GM19025 (cell line): ENCODE data around the gene GRB14.
"Not testable (repeated sequence)": the region's sequence is repeated elsewhere in the genome, so short reads cannot be mapped to it uniquely, and the experiment has no call there.

Experiments
- ATAC-seq: cut with Tn5 transposase; IDR thresholded peaks from one replicate; pipeline ENCODE4 v1.9.1; 2021; ENCODE audit warnings: mild to moderate bottlenecking, low read depth, moderate library complexity; ENCODE audit not compliant: unreplicated experiment

Gene GRB14

DNA sequence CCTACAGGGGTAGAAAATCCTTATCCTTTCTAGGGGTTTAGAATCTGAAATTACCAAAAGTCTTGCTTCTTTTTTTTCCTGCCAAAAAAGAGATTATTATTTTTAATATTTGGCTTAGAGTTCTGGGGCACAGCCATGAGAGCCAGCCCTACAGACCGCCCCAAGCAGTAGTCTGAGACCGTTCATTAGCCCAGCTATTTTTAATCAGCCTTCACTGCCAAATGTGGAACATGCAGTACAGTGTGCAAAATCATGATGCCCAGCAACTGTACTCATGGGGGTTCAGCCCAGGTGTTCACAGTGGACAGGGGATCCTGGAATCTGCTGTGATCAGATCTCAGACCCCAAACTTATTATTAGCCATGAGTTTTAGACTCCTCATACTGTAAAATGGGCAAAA lies 60.4 kb downstream of the GRB14 start:
- no peak for ATAC-seq

DNA sequence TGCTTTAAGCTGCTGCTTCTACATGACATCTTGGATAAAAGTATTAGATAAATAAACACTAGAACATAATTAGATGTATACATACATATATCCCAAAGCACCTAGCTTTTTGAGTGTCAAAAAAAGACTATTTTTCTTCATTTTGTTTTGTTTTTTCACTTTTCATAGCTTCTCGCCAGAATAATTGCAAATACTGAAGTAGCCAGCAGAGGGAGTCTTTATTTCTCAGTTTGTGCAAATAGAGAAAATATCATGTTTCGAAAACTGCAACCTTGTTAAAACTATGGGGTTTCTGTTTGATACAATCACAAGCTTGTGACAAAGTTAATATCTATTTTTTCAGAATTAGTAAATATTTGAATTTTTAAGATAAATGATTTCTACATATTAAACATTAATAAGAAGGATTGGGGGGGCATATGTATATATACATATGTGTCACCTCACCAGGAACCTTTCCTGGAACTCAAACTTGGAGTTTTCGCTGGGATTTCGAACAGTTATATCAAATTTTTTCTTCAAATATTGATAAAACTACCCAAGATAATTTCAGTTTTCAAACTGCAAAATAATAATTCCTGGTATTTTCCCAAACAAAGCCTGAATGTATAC lies 61.0 kb downstream of the GRB14 start:
- no peak for ATAC-seq

DNA sequence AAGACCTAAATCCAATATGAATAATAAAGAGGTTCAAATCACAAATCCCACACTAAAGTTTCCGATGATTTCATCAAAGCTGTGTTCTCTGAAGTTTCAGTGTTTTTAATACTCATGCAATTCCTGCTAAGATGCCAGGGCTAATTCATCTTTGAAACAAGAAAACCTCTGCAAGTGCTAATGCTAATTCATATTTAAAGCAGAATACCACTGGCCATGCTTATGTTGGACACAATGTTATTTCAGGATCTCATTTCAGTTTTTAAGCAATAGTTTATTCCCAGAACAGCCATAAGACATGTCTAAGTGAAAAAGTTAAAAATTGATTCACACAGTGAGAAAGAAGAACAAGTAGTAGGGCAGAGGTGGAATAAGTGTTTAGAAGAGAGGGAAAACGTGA lies 62.8 kb downstream of the GRB14 start:
- ATAC-seq, result no peak

DNA sequence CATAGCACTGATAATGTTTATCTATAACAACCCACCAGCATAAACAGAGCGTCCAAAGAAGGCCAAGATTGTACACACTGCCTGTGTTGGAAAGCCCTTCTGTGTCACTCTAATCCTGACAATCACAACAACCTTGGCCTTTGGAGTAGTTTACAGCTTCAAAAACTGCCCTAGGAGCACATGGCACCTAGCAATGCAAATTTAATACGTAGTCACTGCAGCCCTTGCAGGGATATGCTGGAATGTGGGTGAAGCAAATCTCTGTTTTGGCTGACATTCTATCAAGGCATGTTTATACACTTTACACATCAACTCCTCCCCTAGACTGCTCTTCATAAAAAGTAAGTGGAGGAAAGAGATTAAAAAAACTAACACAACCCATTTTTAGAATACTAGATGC lies 66.8 kb downstream of the GRB14 start:
- no peak for ATAC-seq

DNA sequence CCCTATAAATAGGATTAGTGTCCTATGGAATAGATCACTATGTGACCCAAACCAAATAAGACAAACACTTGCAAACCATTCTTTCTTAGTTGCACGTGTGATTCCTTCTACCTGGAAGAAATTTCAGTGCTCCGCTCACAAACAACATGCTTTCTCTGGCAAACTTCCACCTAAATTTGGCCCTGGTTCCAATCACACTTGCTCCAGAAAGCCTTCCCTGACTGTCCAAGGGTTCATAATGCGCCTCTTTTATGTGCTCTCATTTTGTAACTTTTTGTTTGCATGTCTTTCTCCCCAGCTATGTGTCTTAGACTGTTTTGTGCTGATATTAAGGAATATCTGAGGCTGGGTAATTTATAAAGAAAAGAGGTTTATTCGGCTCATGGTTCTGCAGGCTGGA lies 69.8 kb downstream of the GRB14 start:
- ATAC-seq, result no peak

DNA sequence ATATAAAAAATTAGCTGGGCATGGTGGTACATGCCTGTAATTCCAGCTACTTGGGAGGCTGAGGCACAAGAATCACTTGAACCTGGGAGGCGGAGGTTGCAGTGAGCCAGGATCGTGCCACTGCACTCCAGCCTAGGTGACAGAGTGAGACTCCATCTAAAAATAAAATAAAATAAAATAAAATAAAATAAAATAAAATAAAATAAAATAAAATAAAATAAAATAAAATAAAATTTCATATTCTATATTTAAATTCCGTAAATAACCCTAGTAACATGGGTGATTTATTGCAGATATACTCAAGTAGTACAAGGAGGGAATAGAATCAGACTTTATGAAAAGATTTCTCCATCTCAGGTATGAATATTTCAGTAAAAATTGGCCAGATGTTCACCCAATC lies 71.6 kb downstream of the GRB14 start:
- ATAC-seq, result not testable (repeated sequence)

DNA sequence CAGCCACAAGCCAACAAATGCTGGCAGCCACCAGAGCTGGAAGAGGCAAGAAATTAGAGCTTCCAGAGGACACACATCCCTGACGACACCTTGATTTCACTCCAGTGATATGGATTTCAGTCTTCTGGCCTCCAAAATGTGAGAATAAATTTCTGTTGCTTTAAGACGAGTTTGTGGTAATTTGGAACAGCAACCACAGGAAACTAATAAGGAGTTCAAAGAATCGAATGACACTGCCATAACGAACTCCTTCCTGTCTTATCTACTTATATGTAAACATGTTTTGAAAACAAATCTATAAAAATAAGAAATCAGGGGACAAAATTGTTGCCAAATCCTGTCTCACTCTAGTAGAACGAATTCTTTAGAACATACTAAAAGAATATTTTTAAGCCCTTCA lies 75.8 kb downstream of the GRB14 start:
- no peak for ATAC-seq

DNA sequence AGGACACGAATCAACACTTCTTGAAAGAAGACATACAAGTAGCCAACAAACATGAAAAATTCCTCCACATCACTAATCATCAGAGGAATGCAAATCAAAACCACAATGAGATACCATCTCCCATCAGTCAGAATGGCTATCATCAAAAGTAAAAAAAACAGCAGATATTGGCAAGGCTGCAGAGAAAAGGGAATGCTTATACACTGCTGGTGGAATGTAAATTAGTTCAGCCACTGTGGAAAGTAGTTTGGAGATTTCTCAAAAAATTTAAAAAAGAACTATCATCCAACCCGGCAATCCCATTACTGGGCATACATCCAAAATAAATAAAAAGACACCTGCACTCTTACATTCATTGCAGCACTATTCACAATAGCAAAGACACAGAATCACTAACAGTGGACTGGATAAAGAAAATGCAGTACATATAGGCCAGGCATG lies 78.7 kb downstream of the GRB14 start:
- ATAC-seq, result no peak

DNA sequence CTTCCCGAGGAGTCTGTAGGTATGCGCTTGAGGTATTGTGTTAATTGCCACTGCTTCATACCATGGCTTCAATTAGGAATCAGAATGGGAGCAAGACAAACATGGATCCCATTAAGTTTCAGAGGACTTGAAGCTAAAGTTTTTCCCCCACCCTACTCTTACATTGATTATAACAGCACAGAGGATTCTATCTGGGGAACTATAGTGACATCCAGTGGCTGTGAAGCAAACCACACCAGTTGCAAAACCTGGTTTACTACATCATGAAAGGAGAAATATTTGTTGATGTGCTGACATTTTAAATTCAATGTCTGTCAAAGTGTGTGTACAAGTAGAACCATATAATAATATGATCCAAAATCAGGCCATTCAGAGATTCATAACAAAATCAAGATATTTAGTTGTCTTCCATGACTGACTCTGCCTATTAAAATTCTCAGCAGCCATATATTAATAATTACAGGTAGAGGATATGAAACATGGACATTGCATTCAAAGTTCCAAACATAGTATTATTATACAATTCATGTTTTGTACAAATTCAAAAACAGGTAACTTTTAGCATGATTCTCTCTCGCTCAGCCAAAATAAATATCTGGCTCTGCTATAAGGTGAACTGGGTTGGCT lies 82.9 kb downstream of the GRB14 start:
- peak; percentile 55 for ATAC-seq

DNA sequence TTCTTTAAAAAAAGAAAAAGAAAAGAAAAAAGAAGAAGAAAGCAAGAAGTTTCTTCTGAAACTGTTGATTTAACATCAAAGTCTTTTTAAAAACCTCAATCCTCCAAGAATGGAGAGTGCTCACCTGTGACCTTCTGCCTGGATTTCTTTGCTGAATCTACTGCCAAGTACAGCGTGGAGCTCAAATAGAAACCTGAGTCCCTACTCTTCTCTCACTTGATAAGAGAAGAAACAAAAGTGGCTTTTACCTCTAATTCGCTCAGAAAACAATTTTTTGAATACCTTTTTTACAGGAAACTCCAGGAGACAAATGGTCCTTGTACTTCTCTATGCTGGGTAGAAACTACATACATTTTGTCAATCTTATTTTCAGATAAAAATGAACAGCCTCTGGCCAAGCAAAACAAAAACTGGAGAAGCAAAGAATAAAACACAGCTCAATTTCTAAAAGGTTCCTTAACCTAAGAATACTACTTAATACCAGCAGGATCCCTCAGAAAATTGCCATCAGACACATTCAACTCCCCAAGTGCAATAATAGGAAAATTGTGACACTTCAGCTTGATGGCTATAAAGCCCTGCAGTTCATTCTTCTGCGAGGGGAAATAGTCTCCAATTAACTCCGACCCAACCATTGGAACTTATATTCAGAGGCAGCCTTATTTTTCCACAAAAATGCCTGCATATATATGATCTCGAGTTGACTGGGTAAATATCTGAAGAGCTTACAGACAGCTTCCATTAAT lies 85.8 kb downstream of the GRB14 start:
- ATAC-seq, result no peak

DNA sequence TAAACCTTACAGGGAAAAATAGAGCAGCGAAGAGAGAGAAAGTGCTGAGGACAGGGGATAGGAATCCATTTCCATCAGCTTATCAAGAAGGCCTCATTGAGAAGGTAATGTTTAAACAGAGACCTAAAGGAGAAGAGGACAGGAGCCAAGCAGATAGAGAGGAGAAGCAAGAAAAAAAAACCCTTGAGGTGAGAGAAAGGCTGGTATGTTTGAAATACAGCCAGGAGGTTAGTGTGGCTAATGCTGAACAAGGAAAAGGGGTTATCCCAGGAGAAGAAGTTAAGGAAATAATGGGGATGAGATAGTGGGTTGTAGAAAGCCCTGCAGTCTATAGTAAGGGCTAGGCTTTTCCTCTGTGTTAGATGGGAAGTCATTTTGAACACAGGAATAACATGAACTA lies 90.8 kb downstream of the GRB14 start:
- no peak for ATAC-seq

DNA sequence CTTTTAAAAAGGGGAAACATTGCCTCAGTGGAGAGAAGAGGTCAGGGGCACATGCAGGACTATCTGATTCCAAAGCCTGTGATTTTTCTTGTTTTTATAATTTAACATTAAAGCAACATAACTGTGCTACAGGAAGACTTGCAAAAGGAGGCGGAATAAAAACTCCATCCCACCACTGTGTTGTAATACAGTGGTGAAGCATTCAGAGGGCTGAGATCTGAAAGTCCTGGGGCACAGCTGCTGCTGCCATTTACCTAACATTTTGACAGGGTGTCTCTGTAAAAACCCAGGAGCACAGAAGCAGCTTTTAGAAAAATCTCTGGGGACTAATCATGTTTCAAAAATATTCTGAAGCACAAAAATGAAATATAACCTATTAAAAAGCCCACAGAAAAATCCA lies 97.6 kb downstream of the GRB14 start:
- no peak for ATAC-seq

DNA sequence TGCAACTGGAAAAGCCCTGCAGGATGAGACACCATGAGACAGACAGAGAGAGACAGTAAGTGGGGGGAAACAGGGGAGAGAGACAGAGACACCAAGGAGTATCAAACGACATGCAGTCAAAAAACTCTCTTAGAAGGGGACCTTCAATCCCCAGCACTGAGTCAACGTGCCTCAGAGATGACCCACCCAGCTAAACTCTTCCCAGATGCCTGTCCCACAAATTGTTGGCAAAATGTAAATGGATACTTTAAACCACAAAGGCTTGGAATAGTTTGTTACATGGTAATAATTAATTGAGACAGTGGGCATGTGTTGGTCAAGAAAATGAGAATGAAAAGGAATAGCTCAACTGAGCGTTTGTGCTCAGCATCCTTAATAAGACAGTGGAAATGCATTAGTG lies 98.3 kb downstream of the GRB14 start:
- ATAC-seq, result no peak

DNA sequence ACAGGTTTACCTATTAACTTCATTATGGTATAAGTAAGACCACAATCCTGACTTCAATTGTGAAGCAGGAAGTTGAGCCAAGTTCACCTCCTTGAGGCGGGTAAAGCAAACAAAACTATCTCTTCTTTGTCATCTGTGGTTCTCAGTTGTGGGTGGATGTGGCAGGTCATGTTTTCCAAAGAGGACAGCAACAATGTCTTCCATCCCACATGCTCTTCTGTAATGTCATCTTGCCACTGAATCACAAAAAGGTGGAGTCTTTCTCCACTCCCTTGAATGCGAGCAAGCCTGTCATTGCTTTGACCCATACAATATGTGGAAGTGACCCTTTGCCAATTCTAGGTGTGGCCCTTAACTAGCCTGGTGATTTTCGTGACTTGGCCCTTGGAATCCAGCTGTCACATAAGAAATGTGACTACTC lies 98.7 kb downstream of the GRB14 start:
- no peak for ATAC-seq

DNA sequence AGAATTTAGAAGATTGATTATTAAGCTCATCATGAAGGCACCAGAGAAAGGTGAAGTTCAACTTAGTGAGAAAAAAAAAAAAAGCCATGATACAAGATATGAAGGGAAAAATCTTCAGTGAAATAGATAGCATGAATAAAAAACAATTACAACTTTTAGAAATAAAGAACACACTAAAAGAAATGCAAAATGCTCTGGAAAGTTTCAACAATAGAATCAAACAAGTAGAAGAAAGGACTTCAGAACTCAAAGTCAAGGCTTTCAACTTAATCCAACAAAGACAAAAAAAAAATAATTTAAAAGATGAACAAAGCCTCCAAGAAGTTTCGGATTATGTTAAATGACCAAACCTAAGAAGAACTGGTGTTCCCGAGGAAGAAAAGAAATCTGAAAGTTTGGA lies 105.5 kb downstream of the GRB14 start:
- ATAC-seq, result no peak

DNA sequence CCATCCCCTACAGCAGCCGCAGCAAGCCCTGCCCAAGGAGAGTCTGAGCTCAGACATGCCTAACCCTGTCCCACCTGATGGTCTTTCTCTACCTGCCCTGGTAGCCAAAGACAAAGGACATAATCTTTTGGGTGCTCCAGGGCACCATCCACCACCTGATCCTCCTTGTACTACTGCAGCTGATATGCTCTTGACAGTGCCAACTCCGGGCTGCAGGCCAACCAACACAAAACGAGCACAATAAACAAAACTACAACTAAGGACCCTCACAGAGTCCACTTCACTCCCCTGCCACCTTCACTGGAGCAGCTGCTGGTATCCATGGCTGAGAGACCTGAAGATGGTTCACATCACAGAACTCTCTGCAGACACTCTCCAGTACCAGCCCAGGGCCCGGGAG lies 106.3 kb downstream of the GRB14 start:
- no peak for ATAC-seq

DNA sequence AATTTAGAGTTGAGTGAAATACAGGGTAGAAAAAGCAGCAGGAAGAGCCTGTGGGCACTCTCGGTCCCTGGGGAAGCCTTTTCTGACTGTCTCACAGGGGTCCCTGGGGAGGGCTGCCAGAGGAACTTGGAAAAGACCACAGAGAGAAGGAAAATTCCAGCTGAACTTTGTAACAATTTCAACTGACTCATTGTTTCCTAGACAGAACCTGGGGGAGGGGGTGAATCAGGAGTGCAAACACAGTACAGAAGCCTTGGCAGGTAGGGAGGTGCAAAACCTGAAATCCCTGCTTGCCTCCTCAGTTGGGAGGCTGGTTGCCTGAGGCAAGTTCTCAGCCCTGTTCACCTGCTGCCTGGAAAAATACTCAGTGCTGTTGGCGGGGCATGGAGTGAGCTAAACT lies 106.8 kb downstream of the GRB14 start:
- ATAC-seq, result no peak

DNA sequence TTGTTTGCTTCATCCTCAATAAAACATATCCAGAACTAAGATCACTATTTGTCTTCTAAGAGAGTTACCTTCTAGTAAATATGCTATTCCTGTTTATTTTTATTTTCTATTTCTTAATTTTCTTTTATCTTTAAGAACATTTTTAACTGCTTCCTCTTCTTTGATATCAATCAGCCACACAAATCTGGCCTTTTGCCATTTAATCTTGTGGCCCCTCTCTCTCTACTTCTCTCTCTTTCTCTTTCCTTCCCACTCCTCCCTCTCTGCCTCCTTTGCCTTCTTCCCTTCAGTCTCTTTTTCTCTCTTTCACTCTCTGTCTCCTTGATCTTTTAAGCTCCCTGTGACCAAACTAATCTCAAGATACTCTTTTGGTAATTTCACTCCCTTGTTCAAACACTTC lies 108.4 kb downstream of the GRB14 start:
- no peak for ATAC-seq

DNA sequence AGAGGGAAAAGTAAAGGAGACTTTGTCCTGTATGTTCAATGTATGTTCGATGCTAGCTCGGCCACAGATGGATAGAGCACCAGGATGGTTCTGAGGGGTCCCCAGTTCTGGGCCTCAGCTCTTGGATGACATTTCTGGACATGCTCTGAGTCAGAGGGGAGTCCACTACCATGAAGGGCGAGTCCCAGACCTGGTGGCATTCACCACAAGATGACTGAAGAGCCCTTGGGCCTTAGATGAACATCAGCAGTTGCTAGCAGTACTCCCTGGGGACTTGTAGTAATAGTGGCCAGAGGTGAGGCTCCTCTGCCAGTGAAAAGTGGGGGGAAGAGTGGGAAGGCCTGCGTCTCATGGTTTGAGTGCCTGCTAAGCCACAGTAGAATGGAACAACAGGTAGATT lies 109.5 kb downstream of the GRB14 start:
- ATAC-seq, result no peak

DNA sequence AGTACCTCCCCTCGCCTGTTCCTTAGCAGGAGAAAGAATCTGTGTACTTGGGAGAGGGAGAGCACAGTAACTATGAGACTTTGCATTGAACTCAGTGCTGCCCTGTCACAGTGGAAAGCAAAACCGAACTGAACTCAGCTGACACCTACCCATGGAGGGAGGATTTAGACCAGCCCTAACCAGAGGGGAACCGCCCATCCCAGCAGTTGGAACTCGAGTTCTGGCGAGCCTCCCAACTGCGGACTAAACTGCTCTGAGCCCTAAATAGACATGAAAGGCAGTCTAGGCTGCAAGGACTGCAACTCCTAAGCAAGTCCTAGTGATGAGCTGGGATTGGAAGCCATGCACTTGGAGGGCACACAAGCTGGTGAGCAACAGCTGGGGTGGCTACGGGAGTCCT lies 110.4 kb downstream of the GRB14 start:
- no peak for ATAC-seq

DNA sequence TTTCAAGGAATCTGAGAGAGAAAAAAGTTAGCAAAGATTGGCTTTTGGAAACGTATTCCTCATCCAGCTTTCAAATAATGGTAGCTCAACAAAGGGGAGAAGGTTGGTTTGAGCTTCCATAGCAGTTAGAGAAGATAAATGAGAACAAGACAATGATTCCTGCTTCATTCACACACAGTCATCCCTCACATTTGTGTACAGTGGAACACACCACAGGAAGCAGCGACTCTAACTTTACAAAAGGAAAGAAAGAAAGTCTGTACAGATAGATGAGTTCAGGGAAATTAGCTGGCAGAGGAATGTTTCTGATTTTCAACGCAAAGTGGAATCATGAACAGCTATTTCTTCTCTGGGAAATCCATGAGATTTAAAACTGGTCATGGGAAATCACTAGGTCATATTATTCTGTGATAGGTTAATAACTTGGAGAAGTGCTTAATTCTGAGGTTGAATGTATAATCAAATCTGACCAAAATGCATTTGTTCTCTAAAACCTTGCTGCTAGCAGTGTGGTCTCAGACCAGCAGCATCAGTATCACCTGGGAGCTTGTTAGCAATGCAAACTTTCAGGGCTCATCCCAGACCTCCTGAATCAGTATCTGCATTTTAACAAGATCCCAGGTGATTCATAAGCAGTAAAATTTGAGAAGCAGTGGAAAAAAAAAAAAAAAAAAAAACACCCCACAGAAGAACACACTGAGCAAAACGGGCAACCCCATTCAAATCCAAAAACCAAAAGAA lies 112.0 kb downstream of the GRB14 start:
- no peak for ATAC-seq
